GM12892 (cell line): ENCODE measurements around the gene PNLIPRP1.

ENCODE experiments used
- DNase-seq: peaks from one replicate; pipeline ENCODE4 v3.0.0; 2011; ENCODE audit not compliant: insufficient read length
- FAIRE-seq: peaks from 2 replicates; lab custom pipeline; 2011; peaks lifted over from hg19 to GRCh38; lab: Jason Lieb, UNC
- POLR2A ChIP-seq: IDR thresholded peaks from 2 replicates; pipeline ENCODE4 v1.6.1; 2011; ENCODE audit warnings: low read depth, low read length, control low read depth
- POLR2AphosphoS5 ChIP-seq: IDR thresholded peaks from 2 replicates; pipeline ENCODE4 v1.6.1; 2011; ENCODE audit warnings: low read depth, low read length, control low read depth
- TAF1 ChIP-seq: IDR thresholded peaks from 2 replicates; pipeline ENCODE4 v1.6.1; 2011; ENCODE audit warnings: low read depth, mild to moderate bottlenecking, control low read depth, low read length, borderline replicate concordance

The PNLIPRP1 gene

DNA sequence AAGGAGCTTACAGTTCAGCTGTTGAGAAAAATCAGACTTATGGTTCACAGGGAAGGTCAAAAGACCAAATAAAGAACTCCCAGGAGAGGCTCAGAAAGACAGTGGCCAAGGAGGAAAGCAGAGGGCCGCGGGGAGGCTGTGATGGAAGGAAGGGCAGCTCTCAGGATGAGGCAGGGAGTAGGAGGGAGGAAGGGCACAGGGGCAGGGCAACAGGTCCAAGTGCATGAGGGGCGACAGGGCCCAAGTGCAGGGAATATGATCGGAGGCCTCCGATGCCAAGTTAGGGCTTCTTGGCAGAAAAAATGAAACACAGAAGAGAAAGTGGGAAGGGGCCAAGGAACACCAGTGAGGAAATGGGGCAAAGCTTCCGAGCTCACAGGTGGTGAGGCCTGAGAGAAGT, 16.6 kb downstream of the PNLIPRP1 start:
- TF ChIP-seq POLR2A (no peak), TAF1 (no peak), POLR2AphosphoS5 (no peak)
- DNase-seq (no peak), FAIRE-seq (no peak)

DNA sequence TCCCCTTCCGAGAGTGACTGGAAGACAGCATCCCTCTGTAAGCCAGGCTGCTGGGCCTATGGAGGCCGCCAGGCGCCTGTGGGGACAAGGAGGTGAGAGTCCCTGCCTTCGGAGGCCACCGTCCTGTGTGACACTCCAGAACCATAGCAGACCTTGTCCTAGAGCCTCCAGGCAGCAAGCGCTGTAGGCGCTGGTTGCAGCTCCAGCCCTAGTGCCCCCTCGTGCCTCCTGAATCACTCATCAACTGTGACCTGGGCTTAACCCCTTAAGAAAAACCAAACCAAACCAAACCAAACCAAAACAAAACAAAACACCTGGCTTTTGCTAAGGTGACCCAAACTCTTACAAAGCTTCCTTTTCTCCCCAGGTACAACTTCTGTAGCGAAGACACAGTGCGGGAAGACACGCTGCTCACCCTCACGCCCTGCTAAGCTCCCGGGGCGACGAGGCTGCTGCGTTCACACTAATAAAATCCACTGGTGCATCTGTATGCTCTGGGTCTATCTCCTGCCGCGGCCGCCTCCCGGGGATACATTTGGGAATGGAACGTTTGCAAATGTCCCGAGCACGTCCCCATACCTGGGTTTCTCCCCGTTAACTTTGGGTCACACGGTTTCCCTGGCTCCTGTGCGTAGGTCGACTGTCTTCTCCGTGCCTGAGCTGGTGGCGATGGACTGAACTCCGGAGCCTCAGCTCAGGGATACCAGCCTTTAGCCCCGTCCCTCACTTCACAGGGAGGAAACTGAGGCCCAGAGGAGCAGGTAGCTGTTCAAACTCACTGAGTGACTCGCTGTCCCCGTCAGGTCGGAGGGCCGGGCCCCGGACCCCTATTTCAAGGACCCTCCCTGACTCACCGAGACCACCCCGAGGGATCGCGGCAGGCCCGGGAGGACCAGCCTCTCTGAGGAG, 18.2 kb downstream of the PNLIPRP1 start:
- no peak for FAIRE-seq

DNA sequence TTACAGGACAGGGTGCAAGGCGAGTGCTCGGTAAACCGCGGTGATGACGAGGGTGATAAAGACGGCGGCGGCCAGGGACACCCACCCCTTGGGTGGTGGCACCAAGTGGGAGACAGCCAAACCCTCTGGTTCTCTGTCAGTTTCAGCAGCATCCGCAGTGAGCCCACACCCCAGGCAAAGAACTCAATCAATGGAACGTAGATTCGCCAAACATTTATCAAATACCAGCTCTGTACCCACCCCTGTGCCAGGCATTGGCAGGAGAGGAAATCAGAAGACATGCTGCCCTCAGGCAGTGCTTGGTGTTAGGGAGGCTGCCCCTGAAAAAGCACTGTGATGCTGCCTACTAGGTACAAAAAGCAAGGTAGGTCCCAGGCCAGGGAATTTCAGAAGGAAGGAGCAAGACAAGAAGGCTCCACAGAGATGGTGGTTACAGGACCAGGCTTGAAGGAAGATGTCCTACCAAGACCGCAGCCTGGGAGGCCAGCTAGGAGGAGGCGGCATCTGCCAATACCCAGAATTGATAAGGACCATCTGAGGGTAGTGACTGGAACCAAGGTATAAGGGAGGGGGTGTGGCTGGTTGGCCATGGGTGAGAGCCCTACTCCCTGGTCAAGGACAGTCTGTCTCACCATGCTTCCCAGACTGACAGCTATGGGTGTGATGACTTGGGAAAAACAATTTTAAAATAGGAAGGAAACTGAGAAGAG, 19.8 kb downstream of the PNLIPRP1 start:
- no peak for DNase-seq
- no peak for TF ChIP-seq POLR2A
- no peak for TF ChIP-seq TAF1
- TF ChIP-seq POLR2AphosphoS5: no peak
- FAIRE-seq: no peak

More for the DNA sequence above, 18.2 kb downstream of the PNLIPRP1 start:
- no peak for TF ChIP-seq TAF1
- no peak for TF ChIP-seq POLR2AphosphoS5
- no peak for TF ChIP-seq POLR2A
- DNase-seq: no peak

DNA sequence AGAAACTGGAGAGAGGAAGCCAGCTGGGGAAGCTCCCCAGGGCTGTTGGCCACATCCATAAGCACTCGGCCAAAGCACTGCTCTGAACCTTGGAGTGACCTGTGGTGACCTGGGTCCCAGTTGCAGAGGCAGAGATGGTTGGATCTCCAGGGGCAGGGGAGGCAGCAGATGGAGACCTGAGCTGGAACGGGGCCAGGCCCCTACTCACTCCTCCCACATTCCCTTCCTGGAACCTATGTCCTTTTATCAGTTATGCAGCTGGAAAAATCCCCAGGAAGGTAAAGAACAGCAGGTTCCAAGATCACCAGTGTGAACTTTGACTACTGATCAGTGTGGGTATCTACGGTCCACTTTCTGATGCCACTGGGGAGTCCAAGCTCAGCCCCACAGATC, 20.4 kb downstream of the PNLIPRP1 start:
- TF ChIP-seq POLR2A (no peak), POLR2AphosphoS5 (no peak), TAF1 (no peak)
- FAIRE-seq (no peak), DNase-seq (no peak)

DNA sequence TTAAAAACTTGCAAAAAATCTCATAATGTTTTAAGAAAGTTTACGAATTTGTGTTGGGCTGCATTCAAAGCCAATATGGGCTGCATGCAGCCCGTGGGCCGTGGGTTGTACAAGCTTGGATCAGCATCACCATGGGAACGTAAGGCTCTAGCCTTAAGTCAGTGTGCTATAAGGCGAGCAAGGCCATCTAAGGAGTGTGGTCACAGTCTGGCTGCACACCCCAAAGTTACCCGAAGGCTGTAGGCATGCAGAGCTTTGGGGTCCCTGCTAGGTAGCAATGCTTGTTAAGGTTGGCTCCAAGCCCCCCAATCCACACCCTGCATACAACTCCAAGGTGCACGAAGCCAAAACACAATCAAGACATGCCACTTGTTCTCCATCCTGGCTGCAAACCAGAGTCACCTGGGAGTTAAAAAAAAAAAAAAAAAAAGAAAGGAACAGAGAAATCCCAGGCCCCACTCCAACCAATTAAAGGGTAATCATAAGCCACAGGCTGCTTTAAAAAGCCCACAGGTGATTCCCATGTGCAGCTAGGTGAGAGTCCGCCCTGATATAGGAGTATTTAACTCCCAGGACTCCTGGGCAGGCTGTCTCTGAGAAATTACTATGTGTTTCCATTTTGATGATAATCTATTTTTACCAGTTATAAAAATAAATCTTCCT, 21.5 kb downstream of the PNLIPRP1 start:
- FAIRE-seq (no peak), DNase-seq (no peak)
- TF ChIP-seq TAF1 (no peak), POLR2A (no peak), POLR2AphosphoS5 (no peak)

DNA sequence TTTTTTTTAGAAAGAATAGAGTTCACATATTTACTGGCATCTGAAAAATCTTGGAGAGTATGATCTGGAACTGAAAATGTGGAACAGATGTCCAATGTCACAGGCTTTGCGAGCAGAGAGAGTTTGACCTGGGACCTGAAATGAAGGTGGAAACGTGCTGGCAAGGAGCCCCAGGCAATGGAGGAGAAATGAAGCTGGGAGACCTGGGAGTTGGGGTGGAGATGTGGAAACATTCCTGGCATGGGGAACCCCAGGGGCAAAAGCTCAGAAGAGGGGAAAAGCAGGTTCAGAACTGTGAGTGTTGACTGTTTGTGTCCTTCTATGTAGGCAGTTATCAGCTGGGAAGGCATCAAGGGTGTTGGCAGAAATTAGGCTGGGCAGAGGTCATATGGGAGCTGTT, 22.7 kb downstream of the PNLIPRP1 start:
- TF ChIP-seq POLR2AphosphoS5 (no peak), POLR2A (no peak), TAF1 (no peak)
- no peak for DNase-seq

DNA sequence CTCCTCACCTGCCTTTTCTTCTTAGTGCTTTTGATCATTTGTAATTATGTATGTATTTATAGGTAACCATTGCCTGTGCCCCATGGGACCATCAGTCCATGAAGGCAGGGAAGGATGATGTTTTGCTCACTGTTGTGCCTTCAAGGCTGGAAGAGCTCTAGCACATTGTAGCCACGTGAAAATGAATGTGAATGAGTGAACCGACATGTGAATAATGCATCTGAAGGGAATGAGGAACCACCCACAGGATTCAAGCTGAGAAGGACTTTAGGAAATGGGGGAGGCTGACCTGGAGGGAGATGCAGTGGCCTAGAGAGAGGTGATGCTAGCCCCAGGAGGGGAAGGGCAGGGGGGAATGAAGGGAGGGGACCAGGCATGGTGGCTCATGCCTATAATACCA, 24.0 kb downstream of the PNLIPRP1 start:
- TF ChIP-seq TAF1 (no peak), POLR2A (no peak), POLR2AphosphoS5 (no peak)
- FAIRE-seq (no peak), DNase-seq (no peak)

More for the DNA sequence above, 22.7 kb downstream of the PNLIPRP1 start:
- FAIRE-seq: no peak

DNA sequence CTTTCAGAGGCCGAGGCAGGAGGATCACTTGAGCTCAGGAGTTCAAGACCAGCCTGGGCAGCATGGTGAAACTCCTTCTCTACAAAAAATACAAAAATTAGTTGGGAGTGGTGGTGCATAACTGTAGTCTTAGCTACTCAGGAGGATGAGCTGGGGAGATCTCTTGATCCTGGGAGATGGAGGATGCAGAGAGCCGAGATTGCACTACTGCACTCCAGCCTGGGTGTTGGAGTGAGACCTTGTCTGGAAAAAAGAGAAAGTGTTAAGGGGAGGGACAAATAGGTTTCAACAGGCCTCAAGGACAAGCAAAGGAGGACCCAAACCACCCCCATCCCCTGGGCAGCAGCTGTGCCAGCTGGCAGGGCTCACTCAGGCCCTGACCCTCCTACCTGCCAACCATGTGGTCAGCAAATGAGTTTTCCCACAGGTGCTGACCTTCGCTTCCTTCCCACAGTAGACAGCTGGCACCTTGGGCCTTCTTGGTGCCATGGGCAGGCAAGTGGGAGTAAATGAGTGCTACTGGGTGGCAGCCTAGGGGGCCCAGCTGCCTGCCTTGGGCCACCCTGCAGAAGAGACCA, 24.5 kb downstream of the PNLIPRP1 start:
- no peak for DNase-seq
- no peak for TF ChIP-seq POLR2A
- TF ChIP-seq POLR2AphosphoS5: no peak
- TF ChIP-seq TAF1: no peak
- no peak for FAIRE-seq

DNA sequence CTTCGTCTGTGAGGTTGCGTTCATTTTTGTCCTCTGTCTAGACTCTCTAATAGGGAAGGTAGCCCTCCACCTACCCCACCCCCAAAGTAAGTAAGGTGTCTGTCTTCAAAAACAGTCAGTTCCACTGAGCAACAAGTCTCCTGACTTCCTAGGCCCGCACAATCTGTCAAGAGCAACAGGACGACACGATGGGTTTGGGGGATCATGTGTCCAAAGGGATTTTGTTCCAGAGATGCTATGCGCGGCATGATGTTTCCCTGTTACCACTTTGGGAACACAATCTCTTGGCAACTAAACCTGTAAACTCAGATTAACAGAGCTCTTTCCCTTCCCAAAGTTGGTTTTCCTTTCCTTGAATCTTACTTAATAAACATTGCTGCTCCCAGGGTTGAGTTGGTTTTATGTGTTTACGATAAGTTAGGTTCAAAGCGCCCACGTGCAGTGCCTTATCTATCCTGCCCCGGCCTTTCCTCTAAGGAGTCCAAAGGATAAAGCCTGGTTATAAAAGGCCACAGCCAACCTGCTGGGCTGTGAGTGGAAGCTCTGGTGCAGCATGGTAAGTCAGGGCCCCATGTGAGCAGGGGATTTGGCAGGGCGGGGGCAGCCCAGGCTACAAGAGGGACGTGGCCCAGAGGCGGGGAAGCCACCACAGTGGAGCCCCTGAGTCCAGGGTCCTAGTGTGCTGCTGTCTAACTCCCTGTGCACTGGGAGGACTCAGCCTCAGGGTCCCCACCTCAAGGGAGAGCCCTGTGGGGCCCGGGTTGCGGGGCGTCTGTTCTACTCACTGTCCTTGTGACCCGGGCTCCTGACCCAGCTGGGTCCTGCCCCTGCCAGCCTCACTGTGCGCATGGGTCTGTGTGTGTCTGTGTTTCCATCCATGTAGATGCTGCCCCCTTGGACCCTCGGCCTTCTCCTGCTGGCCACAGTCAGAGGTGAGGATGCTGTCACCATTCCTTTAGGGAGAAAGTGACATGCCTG, 30.0 kb downstream of the PNLIPRP1 start, which contains the start of gene PNLIPRP2:
Gene PNLIPRP2, plus strand, starts transcription at position 531 of the 978 bp plus-strand sequence.
- FAIRE-seq (no peak), DNase-seq (no peak)
- TF ChIP-seq POLR2A (no peak), TAF1 (no peak), POLR2AphosphoS5 (no peak)

DNA sequence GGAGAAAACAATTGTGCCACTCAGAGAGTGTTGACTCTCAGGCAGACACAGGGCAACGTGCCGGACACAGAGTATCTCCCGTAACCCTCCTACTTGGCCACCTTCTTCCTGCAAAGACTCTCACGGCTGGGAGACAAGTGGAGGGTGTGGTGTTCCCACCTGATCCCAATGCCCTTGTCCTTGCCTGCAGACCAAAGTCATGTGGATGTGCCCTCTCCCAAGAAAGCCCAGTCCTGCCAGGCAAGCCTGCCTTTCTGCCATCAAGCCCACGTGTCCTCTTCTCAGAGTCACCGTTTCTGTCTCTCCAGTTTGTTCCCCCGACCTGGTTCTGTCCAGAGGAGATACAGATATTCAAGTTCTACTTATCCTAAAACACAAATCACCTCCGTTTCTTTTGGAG, 30.7 kb downstream of the PNLIPRP1 start:
- no peak for FAIRE-seq
- DNase-seq: no peak
- no peak for TF ChIP-seq TAF1
- TF ChIP-seq POLR2A: no peak
